K562 (cell line): Measurements from ENCODE around the gene URM1. TPM values are rescaled to one million over a fixed set of nuclear protein-coding genes. Genes with fewer than 3 reads are reported as not detected.

Source experiments
- ARID4B ChIP-seq: sonication (generic); formaldehyde crosslinking; IDR thresholded peaks from 2 replicates; pipeline ENCODE4 v1.8.0; 2022; ENCODE audit warnings: mild to moderate bottlenecking, missing genetic modification reagents
- ILF3 ChIP-seq: fragments of 450-650 bp; IDR thresholded peaks from 2 replicates; pipeline ENCODE4 v1.6.1; 2018; ENCODE audit warnings: antibody characterized with exemption, mild to moderate bottlenecking, moderate library complexity, borderline replicate concordance
- KLF10 ChIP-seq: fragments of 250-450 bp; sonication (Bioruptor Pico); IDR thresholded peaks from 2 replicates; pipeline ENCODE4 v1.6.1; 2021; ENCODE audit warnings: matching md5 sums
- MED1 ChIP-seq: sonication (generic); formaldehyde crosslinking; IDR thresholded peaks from 2 replicates; pipeline ENCODE4 v1.8.1; 2023; ENCODE audit warnings: missing genetic modification reagents, borderline replicate concordance
- MYNN ChIP-seq, 2 experiments: sonication (generic); formaldehyde crosslinking in 1 of 2; IDR thresholded peaks; 2 replicates each; pipeline versions ENCODE4 v1.5.0 to v1.6.1; 2016 to 2020; ENCODE audit warnings: antibody characterized with exemption in 1 of 2, missing genetic modification reagents in 1 of 2
- NFE2 ChIP-seq: IDR thresholded peaks from 2 replicates; pipeline ENCODE4 v1.6.1; 2014; ENCODE audit warnings: antibody characterized with exemption, low read depth
- RHOXF2B ChIP-seq: fragments of 250-450 bp; sonication (Bioruptor Pico); conservative IDR thresholded peaks from 2 replicates; pipeline ENCODE4 v1.5.1; 2021
- SOX6 ChIP-seq: fragments of 450-650 bp; IDR thresholded peaks from 2 replicates; pipeline ENCODE4 v1.6.1; 2014; ENCODE audit warnings: mild to moderate bottlenecking
- ZFP91 ChIP-seq: sonication (generic); formaldehyde crosslinking; IDR thresholded peaks from 2 replicates; pipeline ENCODE4 v1.8.0; 2022; ENCODE audit warnings: mild to moderate bottlenecking, missing genetic modification reagents
- ZMIZ1 ChIP-seq, 2 experiments: fragments of 150-350 bp in 1 of 2; IDR thresholded peaks; 2 replicates each; pipeline ENCODE4 v1.6.1; 2012 to 2016; ENCODE audit warnings: low read depth in 2 of 2, low read length in 2 of 2, mild to moderate bottlenecking in 1 of 2, moderate library complexity in 1 of 2
- ZNF239 ChIP-seq: fragments of 250-450 bp; sonication (Bioruptor Pico); IDR thresholded peaks from 2 replicates; pipeline ENCODE4 v1.4.0; 2020; ENCODE audit warnings: mild to moderate bottlenecking
- ZNF384 ChIP-seq: IDR thresholded peaks from 2 replicates; pipeline ENCODE4 v1.6.1; 2012; ENCODE audit warnings: low read depth, low read length, improper control_type of control experiment
- ZNF518B ChIP-seq: fragments of 250-450 bp; sonication (Bioruptor Pico); IDR thresholded peaks from 2 replicates; pipeline ENCODE4 v1.5.0; 2021; ENCODE audit warnings: mild to moderate bottlenecking, moderate library complexity
- ZZZ3 ChIP-seq: fragments of 450-650 bp; IDR thresholded peaks from 2 replicates; pipeline ENCODE4 v1.6.1; 2016; ENCODE audit warnings: antibody characterized with exemption, mild to moderate bottlenecking, moderate library complexity
- polyA plus RNA-seq, 8 experiments: library from polyadenylated mRNA; depleted of rRNA in 4 of 8; stranded (reverse) in 5 of 8; unstranded in 3 of 8; fragments of >200 nt; fragmentation: Nextera tagmentation in 2 of 8; fragmentation: Illumina TruSeq in 1 of 8; extraction: Ambion mirVana in 2 of 8; extraction: Trizol in 1 of 8; gene quantifications; 2 replicates each; pipeline versions ENCODE4 v1.2.1 to v1.2.3, GENCODE V29; 2011 to 2014; ENCODE audit warnings: inconsistent platforms in 1 of 8, missing spikeins in 1 of 8
- total RNA-seq, 7 experiments: library from RNA; depleted of rRNA in 6 of 7; stranded (reverse); fragments of >200 nt in 6 of 7; fragmentation: Illumina TruSeq in 2 of 7; extraction: Trizol in 2 of 7; gene quantifications; 2 replicates each; pipeline versions ENCODE4 v1.2.1 to v1.2.3, GENCODE V29; 2011 to 2021; ENCODE audit warnings: low replicate concordance in 1 of 7

The URM1 gene
- total and polyA plus RNA-seq, 9 of the 15 experiments (the other 6 are each of a cell fraction or from before 2014, with no cell fraction given): 10.1 to 88.9 (median 53.3) TPM

GRCh38 chr9:128370752-128371629 lies at the start of gene URM1 (continued):
- TF ChIP-seq ARID4B: peak; percentile 86; the same call in 1 of the 2 replicates
- no peak for TF ChIP-seq RHOXF2B
- TF ChIP-seq SOX6: peak; percentile 9; the same call in 1 of the 2 replicates
- TF ChIP-seq ZZZ3: no peak
- no peak for TF ChIP-seq ZMIZ1 (IDR thresholded peaks at IDR 0.05; ENCODE audit: low read depth in 2 of 2, low read length in 2 of 2)
- TF ChIP-seq NFE2: no peak
- no peak for TF ChIP-seq KLF10
- TF ChIP-seq MYNN (IDR thresholded peaks at IDR 0.05): no peak
- TF ChIP-seq MYNN (CRISPR knock-in tag; IDR thresholded peaks at IDR 0.05): no peak
- no peak for TF ChIP-seq MED1
- TF ChIP-seq ZFP91: no peak
- no peak for TF ChIP-seq ZNF239 (CRISPR knock-in tag)
- no peak for TF ChIP-seq ILF3
- TF ChIP-seq ZNF384: no peak
- no peak for TF ChIP-seq ZNF518B (CRISPR knock-in tag)
